Astrocyte (in vitro differentiated cells and primary cell): ENCODE data around the gene SIGLEC11. TPM values are rescaled to one million over a fixed set of nuclear protein-coding genes. Genes with fewer than 3 reads are reported as not detected.

Source experiments
- DNase-seq: peaks from one replicate; pipeline ENCODE4 v3.0.0-alpha.2; 2010; ENCODE audit warnings: low read depth
- FAIRE-seq: peaks from 2 replicates; lab custom pipeline; 2011; peaks lifted over from hg19 to GRCh38; lab: Jason Lieb, UNC
- H2AFZ ChIP-seq: 2 replicates; pipeline ENCODE4 v1.6.0; 2012; ENCODE audit warnings: low read depth, low read length, inconsistent platforms
- H3K27ac ChIP-seq: 2 replicates; pipeline ENCODE4 v1.5.1; 2011; ENCODE audit warnings: low read depth, low read length, inconsistent platforms
- H3K27me3 ChIP-seq: 2 replicates; pipeline ENCODE4 v1.6.0; 2011; ENCODE audit warnings: low read length, inconsistent platforms; ENCODE audit not compliant: insufficient read depth
- H3K36me3 ChIP-seq: 2 replicates; pipeline ENCODE4 v1.5.1; 2011; ENCODE audit warnings: low read length, inconsistent platforms; ENCODE audit not compliant: insufficient read depth
- H3K4me1 ChIP-seq: 2 replicates; pipeline ENCODE4 v1.5.1; 2011; ENCODE audit warnings: low read length, inconsistent platforms; ENCODE audit not compliant: insufficient read depth
- H3K4me2 ChIP-seq: 2 replicates; pipeline ENCODE4 v1.6.0; 2012; ENCODE audit warnings: low read length, inconsistent platforms
- H3K4me3 ChIP-seq: 2 replicates; pipeline ENCODE4 v1.5.1; 2011; ENCODE audit warnings: low read depth, mild to moderate bottlenecking, low read length, inconsistent platforms; ENCODE audit not compliant: insufficient read depth
- H3K79me2 ChIP-seq: 2 replicates; pipeline ENCODE4 v1.6.0; 2012; ENCODE audit warnings: mild to moderate bottlenecking, low read length, inconsistent platforms; ENCODE audit not compliant: insufficient read depth
- H3K9ac ChIP-seq: 2 replicates; pipeline ENCODE4 v1.6.0; 2012; ENCODE audit warnings: mild to moderate bottlenecking, low read length, inconsistent platforms
- H3K9me3 ChIP-seq: 2 replicates; pipeline ENCODE4 v1.5.1; 2012; ENCODE audit warnings: low read depth, mild to moderate bottlenecking, low read length, inconsistent platforms; ENCODE audit not compliant: insufficient read depth
- H4K20me1 ChIP-seq: 2 replicates; pipeline ENCODE4 v1.6.0; 2012; ENCODE audit warnings: low read length, inconsistent platforms; ENCODE audit not compliant: insufficient read depth
- H3K27ac Mint-ChIP-seq: one replicate; pipeline ENCODE4 v1.8.0; 2021; ENCODE audit warnings: mild to moderate bottlenecking, mixed read lengths; ENCODE audit not compliant: unreplicated experiment
- H3K27me3 Mint-ChIP-seq: one replicate; pipeline ENCODE4 v1.8.0; 2021; ENCODE audit warnings: low read depth, mixed read lengths; ENCODE audit not compliant: unreplicated experiment
- H3K36me3 Mint-ChIP-seq: one replicate; pipeline ENCODE4 v1.8.0; 2021; ENCODE audit warnings: low read depth, mixed read lengths; ENCODE audit not compliant: unreplicated experiment
- H3K4me1 Mint-ChIP-seq: one replicate; pipeline ENCODE4 v1.8.0; 2021; ENCODE audit warnings: low read depth, mixed read lengths; ENCODE audit not compliant: unreplicated experiment
- H3K4me3 Mint-ChIP-seq: one replicate; pipeline ENCODE4 v1.8.0; 2021; ENCODE audit warnings: mild to moderate bottlenecking, moderate library complexity, mixed read lengths; ENCODE audit not compliant: unreplicated experiment
- H3K9me3 Mint-ChIP-seq: one replicate; pipeline ENCODE4 v1.8.0; 2021; ENCODE audit warnings: mild to moderate bottlenecking, mixed read lengths; ENCODE audit not compliant: unreplicated experiment
- EZH2 ChIP-seq: IDR thresholded peaks from 2 replicates; pipeline ENCODE4 v1.6.1; 2012; ENCODE audit warnings: mild to moderate bottlenecking, low read length, inconsistent platforms; ENCODE audit not compliant: insufficient read depth
- total RNA-seq: library from RNA; stranded (reverse); gene quantifications from 2 replicates; pipeline ENCODE4 v1.2.1, GENCODE V29; 2021
- TF ChIP-seq, protein P1 (sequence below): IDR thresholded peaks from 2 replicates; pipeline ENCODE4 v1.5.1; 2011; ENCODE audit warnings: low read depth, mild to moderate bottlenecking, inconsistent platforms, low read length, moderate library complexity; ENCODE audit not compliant: insufficient read depth

Gene SIGLEC11
- total RNA-seq, 1 donor from 2014 or later, result not detected

DNA sequence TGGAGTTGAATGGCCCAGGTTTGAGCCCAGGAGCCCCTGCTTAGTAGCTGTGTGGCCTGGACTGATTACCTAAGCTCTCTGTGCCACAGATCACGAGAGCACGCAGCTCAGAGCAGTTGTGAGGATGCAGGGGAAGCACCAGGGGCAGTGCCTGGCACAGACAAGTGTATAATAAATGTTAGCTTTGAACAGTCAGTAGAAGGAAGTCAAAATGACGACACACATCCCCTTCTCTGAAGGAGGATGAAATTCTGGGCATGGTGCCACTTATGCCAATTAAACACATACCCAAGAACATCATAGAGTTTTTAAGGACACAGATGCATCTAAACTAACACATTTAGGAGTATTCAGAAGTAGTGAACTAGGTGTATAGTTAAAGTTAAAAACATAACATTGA, 24.9 kb upstream of the SIGLEC11 start:
- no peak overlapping the region for H3K4me3 Mint-ChIP-seq
- peaks cover 12% of the 10 kb centered on the region for H3K4me1 Mint-ChIP-seq
- H2AFZ ChIP-seq, result no peak overlapping the region
- no peaks in the 10 kb centered on the region for H3K9me3 Mint-ChIP-seq
- no peak overlapping the region for H3K27ac Mint-ChIP-seq
- H3K4me2 ChIP-seq, result no peak overlapping the region
- no peaks in the 10 kb centered on the region for H3K27me3 ChIP-seq
- peaks cover 2% of the 10 kb centered on the region for H3K36me3 ChIP-seq
- DNase-seq (no peak), FAIRE-seq (no peak)
- no peaks in the 10 kb centered on the region for H3K9me3 ChIP-seq
- H3K9ac ChIP-seq, result no peak overlapping the region
- peaks cover 5% of the 10 kb centered on the region for H3K4me1 ChIP-seq
- no peak overlapping the region for H3K4me3 ChIP-seq
- TF ChIP-seq, protein P1, sequence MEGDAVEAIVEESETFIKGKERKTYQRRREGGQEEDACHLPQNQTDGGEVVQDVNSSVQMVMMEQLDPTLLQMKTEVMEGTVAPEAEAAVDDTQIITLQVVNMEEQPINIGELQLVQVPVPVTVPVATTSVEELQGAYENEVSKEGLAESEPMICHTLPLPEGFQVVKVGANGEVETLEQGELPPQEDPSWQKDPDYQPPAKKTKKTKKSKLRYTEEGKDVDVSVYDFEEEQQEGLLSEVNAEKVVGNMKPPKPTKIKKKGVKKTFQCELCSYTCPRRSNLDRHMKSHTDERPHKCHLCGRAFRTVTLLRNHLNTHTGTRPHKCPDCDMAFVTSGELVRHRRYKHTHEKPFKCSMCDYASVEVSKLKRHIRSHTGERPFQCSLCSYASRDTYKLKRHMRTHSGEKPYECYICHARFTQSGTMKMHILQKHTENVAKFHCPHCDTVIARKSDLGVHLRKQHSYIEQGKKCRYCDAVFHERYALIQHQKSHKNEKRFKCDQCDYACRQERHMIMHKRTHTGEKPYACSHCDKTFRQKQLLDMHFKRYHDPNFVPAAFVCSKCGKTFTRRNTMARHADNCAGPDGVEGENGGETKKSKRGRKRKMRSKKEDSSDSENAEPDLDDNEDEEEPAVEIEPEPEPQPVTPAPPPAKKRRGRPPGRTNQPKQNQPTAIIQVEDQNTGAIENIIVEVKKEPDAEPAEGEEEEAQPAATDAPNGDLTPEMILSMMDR, result no peak
- no peak for TF ChIP-seq EZH2
- H3K27ac ChIP-seq, result no peak overlapping the region
- H3K79me2 ChIP-seq, result no peaks in the 10 kb centered on the region
- peaks cover 46% of the 10 kb centered on the region for H4K20me1 ChIP-seq
- H3K36me3 Mint-ChIP-seq, result peaks cover 32% of the 10 kb centered on the region
- no peaks in the 10 kb centered on the region for H3K27me3 Mint-ChIP-seq

DNA sequence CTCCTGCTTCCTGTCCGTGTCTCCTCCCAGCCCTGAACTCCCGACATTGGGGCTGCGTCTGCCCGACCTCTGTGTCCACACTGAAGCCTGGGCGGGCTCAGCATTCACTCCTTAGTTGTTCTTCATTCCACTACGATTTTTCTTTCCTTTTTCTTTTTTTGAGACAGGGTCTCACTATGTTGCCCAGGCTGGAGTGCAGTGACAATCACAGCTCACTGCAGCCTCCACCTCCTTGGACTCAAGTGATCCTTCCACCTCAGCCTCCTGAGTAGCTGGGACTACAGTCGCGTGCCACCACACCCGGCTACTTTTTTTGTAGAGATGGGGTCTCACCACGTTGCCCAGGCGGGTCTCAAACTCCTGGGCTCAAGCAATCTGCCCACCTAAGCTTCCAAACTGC, 23.5 kb upstream of the SIGLEC11 start:
- DNase-seq (no peak), FAIRE-seq (no peak)
- peaks cover 31% of the 10 kb centered on the region for H3K36me3 Mint-ChIP-seq
- Histone ChIP-seq H3K4me3 (no peak overlapping the region), H4K20me1 (peaks cover 45% of the 10 kb centered on the region), H3K36me3 (peaks cover under 1% of the 10 kb centered on the region), H3K4me2 (no peak overlapping the region), H3K9me3 (no peaks in the 10 kb centered on the region), H2AFZ (no peak overlapping the region), H3K9ac (no peak overlapping the region), H3K4me1 (peaks cover 5% of the 10 kb centered on the region), H3K27ac (no peak overlapping the region), H3K27me3 (no peaks in the 10 kb centered on the region), H3K79me2 (no peaks in the 10 kb centered on the region)
- no peaks in the 10 kb centered on the region for H3K9me3 Mint-ChIP-seq
- TF ChIP-seq EZH2, result no peak
- TF ChIP-seq, protein P1, result no peak
- H3K4me1 Mint-ChIP-seq, result peaks cover 12% of the 10 kb centered on the region
- H3K27ac Mint-ChIP-seq, result no peak overlapping the region
- no peak overlapping the region for H3K4me3 Mint-ChIP-seq
- no peaks in the 10 kb centered on the region for H3K27me3 Mint-ChIP-seq

DNA sequence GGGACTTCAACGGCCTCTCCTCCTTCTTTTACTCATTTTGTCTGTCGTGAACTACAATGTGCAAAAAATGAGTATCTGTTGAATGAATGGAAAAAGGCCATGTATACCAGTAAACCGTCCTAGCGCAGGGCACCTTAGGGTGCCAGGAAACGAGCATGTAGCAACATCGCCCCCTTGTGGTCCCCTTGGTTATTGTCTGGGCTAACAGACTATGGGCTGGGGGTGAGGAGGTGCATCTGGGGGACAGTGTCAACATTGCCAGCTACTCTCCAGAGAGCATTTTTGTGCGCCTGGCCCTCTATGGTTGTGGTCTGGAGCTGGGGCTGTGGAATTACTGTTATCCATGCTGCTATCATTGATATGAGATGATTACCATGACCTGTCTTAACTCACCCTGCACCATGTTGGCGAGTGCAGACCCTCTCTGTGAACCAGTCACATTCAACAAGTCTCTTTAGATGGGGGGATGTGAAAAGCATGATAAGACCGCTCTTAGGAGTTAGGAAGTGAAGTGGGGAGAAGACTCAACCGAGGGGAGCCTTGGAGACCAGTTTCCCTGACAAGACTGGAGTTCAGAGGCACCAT, 22.8 kb upstream of the SIGLEC11 start:
- Histone ChIP-seq H3K79me2 (no peaks in the 10 kb centered on the region), H2AFZ (no peak overlapping the region), H3K36me3 (no peaks in the 10 kb centered on the region), H3K9ac (no peak overlapping the region), H4K20me1 (peaks cover 37% of the 10 kb centered on the region), H3K9me3 (no peaks in the 10 kb centered on the region), H3K4me1 (peaks cover 5% of the 10 kb centered on the region), H3K27me3 (no peaks in the 10 kb centered on the region), H3K4me2 (no peak overlapping the region), H3K27ac (no peak overlapping the region), H3K4me3 (no peak overlapping the region)
- no peak for FAIRE-seq
- Mint-ChIP-seq H3K27me3 (no peaks in the 10 kb centered on the region), H3K4me1 (peaks cover 10% of the 10 kb centered on the region), H3K27ac (no peak overlapping the region), H3K4me3 (no peak overlapping the region), H3K36me3 (peaks cover 26% of the 10 kb centered on the region), H3K9me3 (no peaks in the 10 kb centered on the region)
- no peak for DNase-seq
- no peak for TF ChIP-seq EZH2
- TF ChIP-seq, protein P1, result peak; percentile 76
